PC-9 (cell line): ENCODE measurements around the gene MTIF3. TPM values are rescaled to one million over a fixed set of nuclear protein-coding genes. Genes with fewer than 3 reads are reported as not detected.

Source experiments
- BruUV-seq: library from RNA; stranded (reverse); fragments of 400-500 nt; replicated peaks from 2 replicates; lab custom pipeline; 2021; lab: Mats Ljungman, UMichigan
- CTCF ChIA-PET: fragments of 300-600 bp; sonication (Branson Sonifier 250); formaldehyde crosslinking; loops from one replicate; lab custom pipeline; 2022; ENCODE audit warnings: antibody characterized with exemption; lab: Charles Lee
- POLR2A ChIA-PET: fragments of 300-600 bp; sonication (Branson Sonifier 250); formaldehyde crosslinking; loops from one replicate; lab custom pipeline; 2022; ENCODE audit warnings: antibody characterized with exemption; ENCODE audit not compliant: unreplicated experiment; lab: Charles Lee
- DNase-seq, 2 experiments: peaks; one replicate each; pipeline versions ENCODE4 v3.0.0 to v3.0.0-alpha.2; 2015 to 2022; ENCODE audit warnings: mixed read lengths in 1 of 2
- H2AFZ ChIP-seq: fragments of 200-600 bp; sonication (generic); 2 replicates; pipeline ENCODE4 v1.8.1; 2017; ENCODE audit warnings: antibody characterized with exemption
- H3F3A ChIP-seq: fragments of 200-600 bp; sonication (generic); 2 replicates; pipeline ENCODE4 v1.8.1; 2017; ENCODE audit warnings: antibody characterized with exemption, mild to moderate bottlenecking, low read depth; ENCODE audit not compliant: insufficient read depth
- H3K27ac ChIP-seq: fragments of 200-600 bp; sonication (generic); 2 replicates; pipeline ENCODE4 v1.6.1; 2016; ENCODE audit warnings: mixed run types
- H3K27me3 ChIP-seq: fragments of 200-600 bp; sonication (generic); 2 replicates; pipeline ENCODE4 v1.6.1; 2016; ENCODE audit warnings: low read depth, mixed run types; ENCODE audit not compliant: insufficient read depth
- H3K36me3 ChIP-seq: fragments of 200-600 bp; sonication (generic); 2 replicates; pipeline ENCODE4 v1.6.1; 2016; ENCODE audit warnings: low read depth, mixed run types
- H3K4me1 ChIP-seq: fragments of 200-600 bp; sonication (generic); replicated peaks from 2 replicates; pipeline ENCODE4 v1.6.1; 2016; ENCODE audit warnings: mixed run types; ENCODE audit not compliant: insufficient read depth
- H3K4me2 ChIP-seq: fragments of 200-600 bp; sonication (generic); 2 replicates; pipeline ENCODE4 v1.6.1; 2017; ENCODE audit warnings: mixed run types
- H3K4me3 ChIP-seq: fragments of 200-600 bp; sonication (generic); 2 replicates; pipeline ENCODE4 v1.6.1; 2016; ENCODE audit warnings: mixed run types
- H3K79me2 ChIP-seq: fragments of 200-600 bp; sonication (generic); 2 replicates; pipeline ENCODE4 v1.6.1; 2017; ENCODE audit warnings: low read depth, mixed run types
- H3K9me2 ChIP-seq: fragments of 200-600 bp; sonication (generic); 2 replicates; pipeline ENCODE4 v1.8.1; 2017; ENCODE audit warnings: mild to moderate bottlenecking; ENCODE audit not compliant: insufficient read depth
- H3K9me3 ChIP-seq: fragments of 200-600 bp; sonication (generic); 2 replicates; pipeline ENCODE4 v1.8.1; 2016; ENCODE audit warnings: low read depth; ENCODE audit not compliant: insufficient read depth
- H4K20me1 ChIP-seq: fragments of 200-600 bp; sonication (generic); 2 replicates; pipeline ENCODE4 v1.8.1; 2017; ENCODE audit not compliant: insufficient read depth
- EZH2 ChIP-seq: fragments of 200-600 bp; sonication (generic); IDR thresholded peaks from 2 replicates; pipeline ENCODE4 v1.8.0; 2017; ENCODE audit warnings: antibody characterized with exemption, low read depth
- intact Hi-C: fragments of 100-400 bp; cut with micrococcal nuclease; formaldehyde crosslinking; loops from one replicate; pipeline ENCODE4 v1.10.0; 2022; ENCODE audit not compliant: unreplicated experiment
- total RNA-seq: library from RNA; stranded (reverse); gene quantifications from 2 replicates; pipeline ENCODE4 v1.2.3, GENCODE V29; 2021
- TF ChIP-seq, protein P1 (sequence below): fragments of 200-600 bp; sonication (generic); conservative IDR thresholded peaks from 2 replicates; pipeline ENCODE4 v1.6.1; 2017; ENCODE audit warnings: mixed run types, antibody characterized with exemption, mild to moderate bottlenecking, moderate library complexity

MTIF3 gene
- total RNA-seq, 1 experiment from 2014 or later, result 28.3 TPM

DNA sequence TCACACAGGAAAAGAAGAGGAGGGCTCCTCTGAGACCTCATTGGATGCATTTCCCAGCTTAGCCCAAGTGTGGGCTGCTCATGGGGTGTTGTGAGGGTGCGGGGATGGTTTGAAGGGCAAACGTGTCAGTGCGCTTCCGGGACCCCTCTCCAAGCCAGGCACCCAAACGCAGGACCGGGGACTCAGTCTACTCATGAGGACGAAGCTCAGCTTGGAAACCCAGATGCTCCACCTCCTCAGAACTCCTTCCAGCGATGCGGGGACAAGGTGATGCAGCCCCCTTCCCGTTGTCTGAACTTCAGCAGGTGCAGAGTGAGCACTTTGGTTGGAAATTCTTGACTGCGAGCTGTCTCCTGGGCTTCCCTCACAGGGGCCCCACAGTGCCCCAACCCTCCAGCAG is 33.1 kb upstream of the MTIF3 start:
- no peaks in the 10 kb centered on the region for H3K36me3 ChIP-seq
- no peak overlapping the region for H3K4me3 ChIP-seq
- no peak overlapping the region for H2AFZ ChIP-seq
- no peaks in the 10 kb centered on the region for H3K79me2 ChIP-seq
- ChIA-PET POLR2A (no interaction called here), CTCF (no interaction called here)
- intact Hi-C loops, result no loop called here
- H3K27me3 ChIP-seq, result peaks cover 17% of the 10 kb centered on the region; the same call in 1 of the 2 replicates
- DNase-seq, result no peak
- peaks cover 8% of the 10 kb centered on the region; the same call in 1 of the 2 replicates for H3K9me3 ChIP-seq
- no peaks in the 10 kb centered on the region for H4K20me1 ChIP-seq
- BruUV-seq, result no TSS peak
- TF ChIP-seq, protein P1, sequence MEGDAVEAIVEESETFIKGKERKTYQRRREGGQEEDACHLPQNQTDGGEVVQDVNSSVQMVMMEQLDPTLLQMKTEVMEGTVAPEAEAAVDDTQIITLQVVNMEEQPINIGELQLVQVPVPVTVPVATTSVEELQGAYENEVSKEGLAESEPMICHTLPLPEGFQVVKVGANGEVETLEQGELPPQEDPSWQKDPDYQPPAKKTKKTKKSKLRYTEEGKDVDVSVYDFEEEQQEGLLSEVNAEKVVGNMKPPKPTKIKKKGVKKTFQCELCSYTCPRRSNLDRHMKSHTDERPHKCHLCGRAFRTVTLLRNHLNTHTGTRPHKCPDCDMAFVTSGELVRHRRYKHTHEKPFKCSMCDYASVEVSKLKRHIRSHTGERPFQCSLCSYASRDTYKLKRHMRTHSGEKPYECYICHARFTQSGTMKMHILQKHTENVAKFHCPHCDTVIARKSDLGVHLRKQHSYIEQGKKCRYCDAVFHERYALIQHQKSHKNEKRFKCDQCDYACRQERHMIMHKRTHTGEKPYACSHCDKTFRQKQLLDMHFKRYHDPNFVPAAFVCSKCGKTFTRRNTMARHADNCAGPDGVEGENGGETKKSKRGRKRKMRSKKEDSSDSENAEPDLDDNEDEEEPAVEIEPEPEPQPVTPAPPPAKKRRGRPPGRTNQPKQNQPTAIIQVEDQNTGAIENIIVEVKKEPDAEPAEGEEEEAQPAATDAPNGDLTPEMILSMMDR, result no peak
- no peak for TF ChIP-seq EZH2
- no peak overlapping the region for H3K4me2 ChIP-seq
- no peak overlapping the region for H3K27ac ChIP-seq
- no peaks in the 10 kb centered on the region for H3K9me2 ChIP-seq
- H3F3A ChIP-seq, result no peaks in the 10 kb centered on the region
- peaks cover under 1% of the 10 kb centered on the region; the same call in 1 of the 2 replicates for H3K4me1 ChIP-seq

DNA sequence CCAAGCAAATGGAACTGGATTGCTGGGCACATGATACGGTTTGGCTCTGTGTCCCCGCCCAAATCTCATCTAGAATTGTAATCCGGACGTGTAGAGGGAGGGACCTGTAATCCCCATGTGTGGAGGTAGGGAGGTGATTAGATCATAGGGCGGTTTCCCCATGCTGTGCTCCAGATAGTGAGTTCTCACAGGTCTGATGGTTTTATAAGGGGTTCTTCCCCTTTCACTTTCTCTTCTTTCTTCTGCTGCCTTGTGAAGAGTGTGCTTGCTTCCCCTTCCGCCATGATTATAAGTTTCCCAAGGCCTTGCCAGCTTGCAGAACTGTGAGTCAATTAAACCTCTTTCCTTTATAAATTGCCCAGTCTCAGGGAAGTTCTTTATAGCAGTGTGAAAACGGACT is 32.6 kb upstream of the MTIF3 start:
- no peaks in the 10 kb centered on the region for H3K9me2 ChIP-seq
- peaks cover 8% of the 10 kb centered on the region; the same call in 1 of the 2 replicates for H3K9me3 ChIP-seq
- no peaks in the 10 kb centered on the region for H3K79me2 ChIP-seq
- no peak overlapping the region for H2AFZ ChIP-seq
- peaks cover 5% of the 10 kb centered on the region for H3K4me1 ChIP-seq
- ChIA-PET CTCF (no interaction called here), POLR2A (no interaction called here)
- DNase-seq, result no peak
- H3K27ac ChIP-seq, result no peak overlapping the region
- peaks cover 3% of the 10 kb centered on the region; the same call in 1 of the 2 replicates for H3F3A ChIP-seq
- H3K36me3 ChIP-seq, result no peaks in the 10 kb centered on the region
- intact Hi-C loops, result no loop called here
- no peaks in the 10 kb centered on the region for H4K20me1 ChIP-seq
- no TSS peak for BruUV-seq
- no peak overlapping the region for H3K4me2 ChIP-seq
- H3K27me3 ChIP-seq, result peaks cover 17% of the 10 kb centered on the region; the same call in 1 of the 2 replicates
- no peak for TF ChIP-seq EZH2
- TF ChIP-seq, protein P1, result no peak
- no peak overlapping the region for H3K4me3 ChIP-seq

DNA sequence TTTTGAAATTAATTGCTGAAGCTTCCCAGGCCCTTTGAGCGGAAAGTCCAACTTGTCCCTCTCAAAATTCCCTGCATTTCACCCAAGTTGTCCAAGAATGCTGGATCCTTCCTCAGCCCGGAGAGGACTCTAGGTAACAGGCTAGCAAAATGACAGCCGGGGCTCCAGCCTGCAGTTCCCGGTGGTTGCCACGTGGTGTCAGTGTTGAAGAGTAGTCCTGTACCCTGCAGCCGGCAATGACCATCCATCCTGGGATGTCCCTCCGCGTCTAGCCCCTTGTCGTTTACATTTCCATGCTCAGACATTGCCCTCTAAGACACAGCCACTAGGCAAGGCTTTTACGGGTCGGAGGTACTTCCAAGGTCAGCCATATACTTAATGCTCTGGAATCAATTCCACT is 31.4 kb upstream of the MTIF3 start:
- ChIA-PET CTCF (no interaction called here), POLR2A (no interaction called here)

More for the DNA sequence above, 31.4 kb upstream of the MTIF3 start:
- no peak overlapping the region for H2AFZ ChIP-seq
- H3K9me2 ChIP-seq, result no peaks in the 10 kb centered on the region
- H3K4me2 ChIP-seq, result no peak overlapping the region
- H3K9me3 ChIP-seq, result peaks cover 8% of the 10 kb centered on the region; the same call in 1 of the 2 replicates
- no peak overlapping the region for H3K4me3 ChIP-seq
- H3K27ac ChIP-seq, result no peak overlapping the region
- no peak for TF ChIP-seq EZH2
- TF ChIP-seq, protein P1, result peak; percentile 81
- no peaks in the 10 kb centered on the region for H4K20me1 ChIP-seq
- intact Hi-C loops, result no loop called here
- no peaks in the 10 kb centered on the region for H3K36me3 ChIP-seq
- peaks cover 12% of the 10 kb centered on the region for H3F3A ChIP-seq
- no TSS peak for BruUV-seq
- peaks cover 15% of the 10 kb centered on the region for H3K4me1 ChIP-seq
- no peaks in the 10 kb centered on the region for H3K79me2 ChIP-seq
- peaks cover 17% of the 10 kb centered on the region; the same call in 1 of the 2 replicates for H3K27me3 ChIP-seq
- DNase-seq, result peak in 1 of 2 experiments; percentile 22
